HCT116 (cell line): ENCODE results near the gene PDE8A. TPM values are rescaled to one million over a fixed set of nuclear protein-coding genes. Genes with fewer than 3 reads are reported as not detected.

Experiments used
- ATAC-seq: fragments of 200-7000 bp; cut with Tn5 transposase; 2 replicates; pipeline ENCODE4 v1.9.1; 2020; ENCODE audit warnings: mild to moderate bottlenecking, moderate library complexity
- BruUV-seq: library from RNA; stranded (reverse); fragments of 400-500 nt; replicated peaks from 2 replicates; lab custom pipeline; 2021; lab: Mats Ljungman, UMichigan
- CTCF ChIA-PET: fragments of 300-600 bp; sonication (Branson Sonifier 250); formaldehyde crosslinking; loops from one replicate; lab custom pipeline; 2021; ENCODE audit warnings: antibody characterized with exemption; lab: Charles Lee
- POLR2A ChIA-PET: fragments of 300-600, 350-600 bp; sonication (Branson Sonifier 250); formaldehyde crosslinking; loops from one replicate; lab custom pipeline; 2021; ENCODE audit warnings: antibody characterized with exemption; lab: Charles Lee
- RAD21 ChIA-PET, 2 experiments: fragments of 300-600 bp; sonication (Branson Sonifier 250); formaldehyde crosslinking; loops; one replicate each; lab custom pipeline; 2023; ENCODE audit warnings: low total read pairs in 2 of 2; ENCODE audit not compliant: uncharacterized antibody in 2 of 2, unreplicated experiment in 2 of 2, low non-redundant PET in 1 of 2; lab: Charles Lee
- DNase-seq: peaks from one replicate; pipeline ENCODE4 v3.0.0-alpha.2; 2010; ENCODE audit warnings: low read depth, low spot score
- H2AFZ ChIP-seq: fragments of 200-600 bp; shearing (Covaris generic), sonication (generic); 2 replicates; pipeline ENCODE4 v1.6.1; 2017; ENCODE audit warnings: low read depth, mixed run types, mixed read lengths, antibody characterized with exemption, low read length; ENCODE audit not compliant: poor library complexity, severe bottlenecking
- H3K27ac ChIP-seq: 2 replicates; pipeline ENCODE4 v1.5.1; 2012; ENCODE audit warnings: low read depth, low read length
- H3K27me3 ChIP-seq: fragments of 200-600 bp; sonication (generic); 2 replicates; pipeline ENCODE4 v1.6.1; 2016; ENCODE audit warnings: mixed run types, low read length, mixed read lengths; ENCODE audit not compliant: insufficient read depth
- H3K36me3 ChIP-seq, 2 experiments: fragments of 200-500 bp in 1 of 2; fragments of 200-600 bp in 1 of 2; sonication (Bioruptor generic) in 1 of 2; sonication (generic) in 1 of 2; 2 replicates each; pipeline versions ENCODE4 v1.5.1 to v1.6.1; 2014 to 2016; ENCODE audit warnings: low read length in 2 of 2, inconsistent platforms in 1 of 2, mixed read lengths in 1 of 2, mixed run types in 1 of 2; ENCODE audit not compliant: insufficient read depth in 2 of 2, control insufficient read depth in 1 of 2
- H3K4me1 ChIP-seq, 2 experiments: fragments of 200-600 bp in 1 of 2; sonication (generic) in 1 of 2; 2 replicates each; pipeline versions ENCODE4 v1.5.1 to v1.6.1; 2012 to 2017; ENCODE audit warnings: low read length in 2 of 2, inconsistent platforms in 1 of 2, mild to moderate bottlenecking in 1 of 2, mixed read lengths in 1 of 2, mixed run types in 1 of 2, moderate library complexity in 1 of 2; ENCODE audit not compliant: insufficient read depth in 2 of 2, control insufficient read depth in 1 of 2
- H3K4me2 ChIP-seq: fragments of 200-600 bp; sonication (generic); 2 replicates; pipeline ENCODE4 v1.6.1; 2017; ENCODE audit warnings: mixed run types, low read length, mixed read lengths
- H3K4me3 ChIP-seq, 2 experiments: fragments of 200-600 bp in 1 of 2; sonication (generic) in 1 of 2; replicated peaks in 1 of 2; 2 replicates each; pipeline ENCODE4 v1.5.1; 2011 to 2016; ENCODE audit warnings: low read length in 2 of 2, control low read depth in 1 of 2, low read depth in 1 of 2, mild to moderate bottlenecking in 1 of 2, mixed read lengths in 1 of 2, mixed run types in 1 of 2
- H3K79me2 ChIP-seq: fragments of 200-600 bp; sonication (generic); 2 replicates; pipeline ENCODE4 v1.6.1; 2017; ENCODE audit warnings: mild to moderate bottlenecking, mixed run types, low read length, moderate library complexity, mixed read lengths; ENCODE audit not compliant: insufficient read depth
- H3K9ac ChIP-seq: fragments of 200-600 bp; sonication (generic); 2 replicates; pipeline ENCODE4 v1.6.1; 2016; ENCODE audit warnings: low read length, mixed read lengths
- H3K9me2 ChIP-seq: fragments of 200-600 bp; sonication (generic), shearing (Covaris generic); 2 replicates; pipeline ENCODE4 v1.6.1; 2017; ENCODE audit warnings: mixed run types, mild to moderate bottlenecking, moderate library complexity; ENCODE audit not compliant: insufficient read depth
- H3K9me3 ChIP-seq, 2 experiments: fragments of 200-500 bp in 1 of 2; fragments of 200-600 bp in 1 of 2; sonication (Bioruptor generic) in 1 of 2; sonication (generic) in 1 of 2; 2 replicates each; pipeline ENCODE4 v1.6.1; 2014 to 2017; ENCODE audit warnings: low read length in 2 of 2, mixed read lengths in 2 of 2, inconsistent platforms in 1 of 2, low read depth in 1 of 2, mild to moderate bottlenecking in 1 of 2, mixed run types in 1 of 2, moderate library complexity in 1 of 2; ENCODE audit not compliant: control insufficient read depth in 1 of 2, insufficient read depth in 1 of 2
- H4K20me1 ChIP-seq: fragments of 200-600 bp; sonication (generic), shearing (Covaris generic); 2 replicates; pipeline ENCODE4 v1.6.1; 2017; ENCODE audit warnings: mixed run types, mild to moderate bottlenecking, moderate library complexity; ENCODE audit not compliant: insufficient read depth
- CEBPB ChIP-seq: IDR thresholded peaks from 2 replicates; pipeline ENCODE4 v1.6.1; 2012; ENCODE audit warnings: low read depth
- EGR1 ChIP-seq: IDR thresholded peaks from 2 replicates; pipeline ENCODE4 v1.6.1; 2012; ENCODE audit warnings: low read depth
- ELF1 ChIP-seq: IDR thresholded peaks from 2 replicates; pipeline ENCODE4 v1.6.1; 2012; ENCODE audit warnings: low read depth, borderline replicate concordance
- RAD21 ChIP-seq: IDR thresholded peaks from 2 replicates; pipeline ENCODE4 v1.6.1; 2012; ENCODE audit warnings: low read depth, mild to moderate bottlenecking
- SP1 ChIP-seq: IDR thresholded peaks from 2 replicates; pipeline ENCODE4 v1.6.1; 2012; ENCODE audit warnings: low read depth
- intact Hi-C: fragments of 100-400 bp; cut with micrococcal nuclease; formaldehyde crosslinking; loops from 2 replicates; pipeline ENCODE4 v1.10.0; 2022
- total RNA-seq: library from RNA; stranded (reverse); gene quantifications from one replicate; pipeline ENCODE4 v1.2.1, GENCODE V29; 2021; ENCODE audit not compliant: unreplicated experiment
- TF ChIP-seq, protein P1 (sequence below): IDR thresholded peaks from 2 replicates; pipeline ENCODE4 v1.6.1; 2011; ENCODE audit warnings: mild to moderate bottlenecking, low read length, moderate library complexity; ENCODE audit not compliant: insufficient replicate concordance; ENCODE audit errors: extremely low read depth
- TF ChIP-seq, protein P2 (sequence below), 3 experiments: fragments of 200-600 bp in 1 of 3; sonication (generic) in 1 of 3; IDR thresholded peaks in 2 of 3; conservative IDR thresholded peaks in 1 of 3; 2 replicates each; pipeline ENCODE4 v1.5.1; 2012 to 2017; ENCODE audit warnings: low read depth in 2 of 3, low read length in 2 of 3, antibody characterized with exemption in 1 of 3, borderline replicate concordance in 1 of 3, control low read depth in 1 of 3, mild to moderate bottlenecking in 1 of 3, mixed read lengths in 1 of 3, mixed run types in 1 of 3, moderate library complexity in 1 of 3; ENCODE audit not compliant: insufficient read depth in 1 of 3

Gene PDE8A
- total RNA-seq, 1 experiment from 2014 or later, result 37.8 TPM

DNA sequence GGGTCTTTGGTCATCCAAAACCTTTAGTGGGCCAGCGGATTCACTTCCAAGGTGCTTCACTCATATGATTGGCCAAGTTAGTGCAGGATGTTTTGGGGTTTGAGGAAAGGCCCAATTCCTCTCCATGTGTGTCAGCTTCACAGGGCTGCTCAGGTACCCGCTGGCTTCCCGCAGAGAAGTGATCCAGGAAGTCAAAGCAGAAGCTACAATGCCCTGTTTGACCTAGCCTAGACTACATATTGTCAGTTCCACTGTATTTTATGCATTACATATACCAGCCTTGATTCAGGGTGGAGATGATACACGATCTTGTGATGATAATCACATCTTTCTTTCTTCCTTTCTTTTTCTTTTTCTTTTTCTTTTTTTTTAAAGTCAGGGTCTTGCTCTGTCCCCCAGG lies 32.1 kb downstream of the PDE8A start:
- no peak overlapping the region for H2AFZ ChIP-seq
- TF ChIP-seq CEBPB (no peak), RAD21 (no peak), SP1 (no peak), EGR1 (no peak), ELF1 (no peak)
- TF ChIP-seq, protein P1, sequence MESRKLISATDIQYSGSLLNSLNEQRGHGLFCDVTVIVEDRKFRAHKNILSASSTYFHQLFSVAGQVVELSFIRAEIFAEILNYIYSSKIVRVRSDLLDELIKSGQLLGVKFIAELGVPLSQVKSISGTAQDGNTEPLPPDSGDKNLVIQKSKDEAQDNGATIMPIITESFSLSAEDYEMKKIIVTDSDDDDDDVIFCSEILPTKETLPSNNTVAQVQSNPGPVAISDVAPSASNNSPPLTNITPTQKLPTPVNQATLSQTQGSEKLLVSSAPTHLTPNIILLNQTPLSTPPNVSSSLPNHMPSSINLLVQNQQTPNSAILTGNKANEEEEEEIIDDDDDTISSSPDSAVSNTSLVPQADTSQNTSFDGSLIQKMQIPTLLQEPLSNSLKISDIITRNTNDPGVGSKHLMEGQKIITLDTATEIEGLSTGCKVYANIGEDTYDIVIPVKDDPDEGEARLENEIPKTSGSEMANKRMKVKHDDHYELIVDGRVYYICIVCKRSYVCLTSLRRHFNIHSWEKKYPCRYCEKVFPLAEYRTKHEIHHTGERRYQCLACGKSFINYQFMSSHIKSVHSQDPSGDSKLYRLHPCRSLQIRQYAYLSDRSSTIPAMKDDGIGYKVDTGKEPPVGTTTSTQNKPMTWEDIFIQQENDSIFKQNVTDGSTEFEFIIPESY, result no peak
- TF ChIP-seq, protein P2, sequence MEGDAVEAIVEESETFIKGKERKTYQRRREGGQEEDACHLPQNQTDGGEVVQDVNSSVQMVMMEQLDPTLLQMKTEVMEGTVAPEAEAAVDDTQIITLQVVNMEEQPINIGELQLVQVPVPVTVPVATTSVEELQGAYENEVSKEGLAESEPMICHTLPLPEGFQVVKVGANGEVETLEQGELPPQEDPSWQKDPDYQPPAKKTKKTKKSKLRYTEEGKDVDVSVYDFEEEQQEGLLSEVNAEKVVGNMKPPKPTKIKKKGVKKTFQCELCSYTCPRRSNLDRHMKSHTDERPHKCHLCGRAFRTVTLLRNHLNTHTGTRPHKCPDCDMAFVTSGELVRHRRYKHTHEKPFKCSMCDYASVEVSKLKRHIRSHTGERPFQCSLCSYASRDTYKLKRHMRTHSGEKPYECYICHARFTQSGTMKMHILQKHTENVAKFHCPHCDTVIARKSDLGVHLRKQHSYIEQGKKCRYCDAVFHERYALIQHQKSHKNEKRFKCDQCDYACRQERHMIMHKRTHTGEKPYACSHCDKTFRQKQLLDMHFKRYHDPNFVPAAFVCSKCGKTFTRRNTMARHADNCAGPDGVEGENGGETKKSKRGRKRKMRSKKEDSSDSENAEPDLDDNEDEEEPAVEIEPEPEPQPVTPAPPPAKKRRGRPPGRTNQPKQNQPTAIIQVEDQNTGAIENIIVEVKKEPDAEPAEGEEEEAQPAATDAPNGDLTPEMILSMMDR (IDR thresholded peaks at IDR 0.05 in 2 of 3, conservative IDR thresholded peaks at IDR 0.05 in 1 of 3; ENCODE audit: borderline replicate concordance in 1 of 3, insufficient read depth in 1 of 3, low read depth in 2 of 3, low read length in 2 of 3), result no peak
- TF ChIP-seq, all 23 proteins: peak for 0
- ChIA-PET CTCF (interaction anchor here (1.2 kb wide), 1 partner anchor 8 kb away, joined by 4 read pairs; no protein-coding TSS in a partner anchor), POLR2A (no interaction called here), RAD21 (no interaction called here)
- ATAC-seq (no peak), DNase-seq (no peak)
- Histone ChIP-seq H3K9me3 (no peaks in the 10 kb centered on the region), H3K27me3 (no peaks in the 10 kb centered on the region), H3K27ac (no peak overlapping the region), H3K4me2 (no peak overlapping the region), H3K9me2 (no peaks in the 10 kb centered on the region), H3K36me3 (no peaks in the 10 kb centered on the region), H3K79me2 (peaks cover 60% of the 10 kb centered on the region), H3K9ac (no peak overlapping the region), H4K20me1 (no peaks in the 10 kb centered on the region), H3K4me1 (peaks cover 0 to 2% of the 10 kb centered on the region in 2 experiments; a peak in 1 of 4 replicates), H3K4me3 (no peak overlapping the region)
- no TSS peak for BruUV-seq
- intact Hi-C loops, result no loop called here
